HG03196 (cell line): ENCODE measurements around the gene PCSK4.
"Not testable (repeated sequence)": the region's sequence is repeated elsewhere in the genome, so short reads cannot be mapped to it uniquely, and the experiment has no call there.

Experiments used
- ATAC-seq: cut with Tn5 transposase; IDR thresholded peaks from one replicate; pipeline ENCODE4 v1.9.1; 2021; ENCODE audit not compliant: unreplicated experiment

PCSK4 gene

GRCh38 chr19:1490311-1491113 is at the start of gene PCSK4:
Gene PCSK4 (minus strand): TSS chr19:1490350. CDS start chr19:1490346, 4 bp downstream.
- peak; percentile 73 for ATAC-seq

GRCh38 chr19:1539749-1540148 is 49.6 kb upstream of the PCSK4 start:
- ATAC-seq, result not testable (repeated sequence)

GRCh38 chr19:1538978-1539377 is 48.8 kb upstream of the PCSK4 start:
- ATAC-seq, result no peak

DNA sequence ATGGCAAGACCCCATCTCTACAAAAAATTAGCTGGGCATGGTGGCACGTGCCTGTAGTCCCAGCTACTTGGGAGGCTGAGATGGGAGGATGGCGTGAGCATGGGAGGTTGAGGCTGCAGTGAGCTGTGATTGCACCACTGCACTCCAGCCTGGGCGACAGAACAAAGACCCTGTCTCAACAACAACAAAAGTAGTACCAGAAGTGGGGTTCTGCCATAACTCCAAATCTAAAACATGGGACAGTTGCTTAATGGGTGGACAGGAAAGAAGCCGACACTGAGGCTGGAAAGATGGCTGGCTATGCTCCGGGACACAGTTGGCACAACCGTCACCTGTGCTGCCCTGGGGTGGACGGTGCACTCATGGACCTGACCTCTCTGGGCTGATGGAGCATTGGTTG is 45.5 kb upstream of the PCSK4 start:
- not testable (repeated sequence) for ATAC-seq

DNA sequence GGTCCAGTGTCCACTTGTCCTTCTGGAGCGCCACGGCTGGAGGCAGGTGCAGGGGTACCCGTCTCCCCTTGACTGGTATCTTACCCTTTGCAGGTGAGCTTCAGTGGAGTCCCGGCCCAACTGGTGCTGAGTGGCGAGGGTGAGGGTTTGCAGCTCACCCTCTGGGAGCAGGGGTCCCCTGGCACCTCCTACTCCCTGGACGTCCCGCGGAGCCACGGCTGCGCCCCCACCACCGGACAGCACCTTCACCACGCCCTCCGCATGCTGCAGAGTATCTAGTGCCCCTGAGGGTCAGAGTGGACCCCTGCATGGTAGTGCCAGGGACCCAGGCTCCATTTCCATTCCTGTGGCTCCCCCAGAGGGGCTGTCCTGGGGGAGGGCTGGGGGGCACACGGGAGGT is 44.8 kb upstream of the PCSK4 start:
- no peak for ATAC-seq

DNA sequence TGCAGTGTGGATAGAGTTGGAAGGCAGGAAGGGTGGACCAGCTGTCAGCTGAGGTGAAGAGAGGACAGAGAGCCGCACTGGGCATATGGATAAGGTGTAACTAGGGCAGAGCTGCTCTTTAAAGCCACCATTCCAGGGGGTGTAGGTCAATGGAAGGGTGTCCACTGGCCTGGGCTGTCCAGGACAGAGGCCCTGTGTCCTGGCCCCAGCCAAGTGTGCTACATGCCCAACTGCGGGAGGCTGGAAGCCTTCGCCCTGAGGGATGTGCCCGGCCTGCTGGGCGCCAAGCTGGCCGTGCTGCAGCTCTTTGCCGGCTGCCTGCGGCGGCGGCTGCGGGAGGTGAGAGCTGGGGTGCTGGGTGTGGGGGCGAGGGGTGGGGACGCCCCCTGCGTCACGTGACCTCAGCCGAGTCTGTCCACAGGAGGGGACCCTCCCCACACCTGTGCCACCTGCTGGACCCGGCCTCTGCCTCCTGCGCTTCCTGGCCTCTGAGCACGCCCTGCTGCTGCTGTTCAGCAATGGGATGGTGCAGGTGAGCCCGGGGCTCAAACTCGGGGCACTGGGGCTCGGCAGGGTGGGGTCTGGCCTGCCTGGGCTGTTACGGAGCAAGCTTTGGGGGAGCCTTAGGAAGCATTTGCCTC is 43.5 kb upstream of the PCSK4 start:
- ATAC-seq, result no peak

- no peak for ATAC-seq
These were observed 41.9 kb upstream of the PCSK4 start for GRCh38 chr19:1532003-1532402.

DNA sequence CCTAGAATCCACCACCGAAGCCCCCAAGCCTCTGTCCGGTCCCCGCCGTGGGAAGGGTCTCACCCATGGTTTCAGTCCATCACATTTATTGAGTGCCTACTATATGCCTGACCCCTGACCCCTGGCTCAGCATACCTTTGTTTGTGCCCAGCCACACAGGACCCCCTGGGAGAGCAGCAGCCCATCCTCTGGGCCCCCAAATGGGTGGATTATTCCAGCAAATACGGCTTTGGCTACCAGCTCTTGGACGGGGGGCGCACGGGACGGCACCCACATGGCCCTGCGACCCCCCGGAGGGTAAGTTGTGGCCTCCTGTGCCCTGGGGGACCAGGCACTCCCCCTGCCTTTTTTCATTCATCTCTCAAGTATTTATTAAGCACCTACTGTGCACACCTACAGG is 41.4 kb upstream of the PCSK4 start:
- no peak for ATAC-seq

DNA sequence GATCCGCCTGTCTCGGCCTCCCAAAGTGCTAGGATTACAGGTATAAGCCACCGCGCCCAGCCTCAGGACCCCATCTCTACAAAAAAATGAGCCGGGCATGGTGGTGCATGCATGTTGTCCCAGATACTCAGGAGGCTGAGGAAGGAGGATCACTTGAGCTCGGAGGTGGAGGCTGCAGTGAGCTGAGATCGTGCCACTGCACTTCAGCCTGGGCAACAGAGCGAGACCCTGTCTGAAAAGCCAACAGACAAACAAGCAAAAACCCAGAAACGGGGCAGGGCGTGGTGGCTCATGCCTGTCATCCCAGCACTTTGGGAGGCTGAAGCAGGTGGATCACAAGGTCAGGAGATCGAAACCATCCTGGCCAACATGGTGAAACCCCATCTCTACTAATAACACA is 40.7 kb upstream of the PCSK4 start:
- not testable (repeated sequence) for ATAC-seq

DNA sequence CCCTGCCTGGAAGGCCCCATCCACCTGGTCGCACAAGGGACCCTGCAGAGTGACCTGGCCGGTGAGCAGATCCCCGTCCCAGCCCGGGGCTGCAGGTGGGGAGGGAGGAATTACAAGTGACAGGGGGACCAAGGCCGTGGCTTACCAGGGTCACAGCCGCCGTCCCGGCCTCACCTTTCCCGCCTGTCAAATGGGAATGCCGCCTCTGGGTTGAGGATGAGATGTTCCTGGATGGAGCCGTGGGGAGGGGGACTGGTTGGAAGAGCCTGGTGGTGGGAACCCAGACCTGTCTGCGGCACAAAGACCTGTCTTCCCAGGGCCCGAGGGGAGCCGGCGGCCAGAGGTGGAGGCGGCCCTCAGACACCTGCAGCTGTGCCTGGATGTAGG is 39.3 kb upstream of the PCSK4 start:
- no peak for ATAC-seq

DNA sequence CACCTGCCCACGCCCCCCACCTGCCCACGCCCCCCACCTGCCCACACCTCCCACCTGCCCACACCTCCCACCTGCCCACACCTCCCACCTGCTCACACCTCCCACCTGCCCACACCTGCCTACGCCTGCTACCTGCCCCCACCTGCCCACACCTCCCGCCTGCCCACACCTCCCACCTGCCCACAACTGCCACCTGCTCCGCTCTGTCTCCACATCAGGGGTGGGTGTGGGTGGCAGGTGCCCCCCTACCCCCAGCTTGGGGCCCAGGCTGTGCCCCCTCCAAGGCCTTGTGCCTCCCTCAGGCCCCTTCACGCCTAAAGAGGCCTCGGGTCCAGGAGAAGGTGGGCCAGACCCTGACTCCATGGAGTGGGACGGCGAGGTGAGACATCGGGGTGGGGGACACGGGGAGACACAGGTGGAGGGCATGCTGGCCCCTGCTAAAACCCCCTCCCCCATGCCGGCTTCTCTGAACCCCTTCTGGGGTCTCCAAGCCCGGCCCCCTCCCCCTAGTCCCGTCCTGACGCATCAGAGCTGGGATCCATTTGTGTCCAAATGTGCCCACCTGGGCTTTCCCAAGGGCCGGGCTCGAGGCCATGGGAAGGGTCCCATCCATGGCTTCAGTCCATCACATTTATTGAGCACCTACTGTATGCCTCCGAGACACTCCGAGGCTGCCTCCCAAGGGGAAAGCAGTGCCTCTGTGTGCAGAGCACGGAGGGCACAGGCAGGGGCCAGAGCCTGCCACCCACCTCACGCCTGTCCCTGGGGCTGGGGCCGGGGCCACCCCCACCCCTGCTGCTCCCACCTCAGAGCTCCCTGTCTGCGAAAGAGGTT is 38.7 kb upstream of the PCSK4 start:
- ATAC-seq, result no peak

DNA sequence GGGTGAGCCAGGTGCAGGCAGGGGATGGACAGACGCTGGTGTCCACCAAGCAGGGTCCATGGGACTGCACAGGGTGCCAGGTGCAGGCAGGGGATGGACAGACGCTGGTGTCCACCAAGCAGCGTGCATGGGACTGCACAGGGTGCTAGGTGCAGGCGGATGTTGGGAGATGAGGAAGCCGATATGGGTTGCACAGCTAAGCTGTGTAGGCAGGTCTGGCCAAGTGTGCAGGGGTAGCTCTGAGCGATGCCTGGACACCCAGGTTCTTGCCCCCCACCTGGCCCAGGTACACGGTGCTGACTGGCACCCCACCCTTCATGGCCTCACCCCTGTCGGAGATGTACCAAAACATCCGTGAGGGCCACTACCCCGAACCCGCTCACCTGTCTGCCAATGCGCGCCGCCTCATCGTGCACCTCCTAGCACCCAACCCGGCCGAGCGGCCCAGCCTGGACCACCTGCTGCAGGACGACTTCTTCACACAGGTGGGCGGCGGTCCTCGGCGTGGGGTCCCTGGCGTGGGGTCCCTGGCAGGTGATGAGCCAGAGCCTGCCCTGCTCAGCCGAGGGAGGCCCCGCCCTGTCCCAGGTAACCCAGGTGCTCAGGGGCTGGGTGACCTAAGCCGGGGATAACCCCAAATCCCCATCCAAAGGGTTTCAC is 37.6 kb upstream of the PCSK4 start:
- ATAC-seq, result no peak

GRCh38 chr19:1526979-1527649 is 37.0 kb upstream of the PCSK4 start:
- no peak for ATAC-seq

- ATAC-seq, result no peak
These were observed 36.1 kb upstream of the PCSK4 start for GRCh38 chr19:1526066-1526778.

DNA sequence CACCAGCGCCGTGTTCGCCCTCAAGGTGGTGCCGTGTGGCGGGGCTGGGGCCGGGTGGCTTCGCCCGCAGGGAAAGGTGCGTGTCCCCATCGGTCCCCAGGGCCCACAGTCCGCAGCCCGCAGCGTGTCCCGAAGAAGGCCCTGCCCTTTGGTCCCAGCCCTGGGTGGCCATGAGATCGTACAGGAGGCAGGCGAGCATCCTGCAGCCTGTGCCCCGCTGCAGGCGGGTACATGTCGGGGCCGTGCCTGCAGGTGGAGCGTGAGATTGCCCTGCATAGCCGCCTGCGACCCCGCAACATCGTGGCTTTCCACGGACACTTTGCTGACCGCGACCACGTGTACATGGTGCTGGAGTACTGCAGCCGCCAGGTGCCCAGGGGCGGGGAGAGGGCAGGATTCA is 35.2 kb upstream of the PCSK4 start:
- ATAC-seq, result no peak

- no peak for ATAC-seq
These were observed 34.8 kb upstream of the PCSK4 start for GRCh38 chr19:1524972-1525325.

DNA sequence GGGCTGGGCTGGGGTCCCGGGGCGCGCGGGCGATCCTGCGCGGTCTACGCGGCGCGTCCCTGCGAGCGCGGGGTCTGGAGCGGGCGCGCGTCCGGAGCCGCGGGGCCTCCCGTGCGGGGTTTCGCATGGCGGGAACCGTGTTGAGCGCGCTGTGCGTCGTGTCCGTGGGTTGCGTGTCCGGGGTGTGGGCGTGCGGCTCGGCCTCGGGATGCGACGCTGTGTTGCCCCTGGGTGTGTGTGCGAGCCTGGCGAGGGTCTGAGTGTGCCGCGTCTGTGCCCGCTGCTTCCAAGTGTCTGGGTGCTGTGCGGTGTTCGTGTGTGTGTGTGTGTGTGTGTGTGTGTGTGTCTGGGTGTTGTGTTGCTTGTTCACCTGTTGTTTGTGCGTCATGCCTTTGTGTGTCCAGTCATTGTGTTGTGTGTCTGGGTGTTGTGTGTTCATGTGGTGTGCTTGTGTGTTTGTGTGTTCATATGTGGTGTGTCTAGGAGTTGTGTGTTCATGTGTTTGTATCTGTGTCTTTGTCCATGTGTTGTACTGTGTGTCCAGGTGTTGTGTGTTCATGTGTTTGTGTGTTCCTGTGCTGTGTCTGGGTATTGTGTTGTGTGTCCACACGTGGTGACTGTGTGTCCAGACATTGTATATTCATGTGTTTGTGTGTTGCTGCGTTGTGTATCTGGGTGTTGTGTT is 34.3 kb upstream of the PCSK4 start:
- ATAC-seq, result no peak

- ATAC-seq, result no peak
These were observed 33.5 kb upstream of the PCSK4 start, which contains the start of gene PLK5 for GRCh38 chr19:1523412-1524286. Gene PLK5 (plus strand): TSS chr19:1524077. CDS start chr19:1526997, 2,920 bp downstream.
